ENCODE measurements around the gene NOP14.
"Not testable (repeated sequence)": the region's sequence is repeated elsewhere in the genome, so short reads cannot be mapped to it uniquely, and the experiment has no call there.

Gene NOP14

GRCh38 chr4:2963175-2963965 lies at the start of gene NOP14, which contains the start of gene GRK4:
Gene NOP14, minus strand, starts transcription at chr4:2963406. Its CDS starts 87 bp downstream, at chr4:2963319.
Gene GRK4, plus strand, starts transcription at chr4:2963571. Its CDS starts 500 bp downstream, at chr4:2964071.
- intact Hi-C loops (cut with DNase I) = loop anchor here (2.0 kb wide), 1 partner anchor 427 kb away; the partner anchor contains the start of gene FAM193A
- peak; percentile 94 to 99 (median 98) for DNase-seq

DNA sequence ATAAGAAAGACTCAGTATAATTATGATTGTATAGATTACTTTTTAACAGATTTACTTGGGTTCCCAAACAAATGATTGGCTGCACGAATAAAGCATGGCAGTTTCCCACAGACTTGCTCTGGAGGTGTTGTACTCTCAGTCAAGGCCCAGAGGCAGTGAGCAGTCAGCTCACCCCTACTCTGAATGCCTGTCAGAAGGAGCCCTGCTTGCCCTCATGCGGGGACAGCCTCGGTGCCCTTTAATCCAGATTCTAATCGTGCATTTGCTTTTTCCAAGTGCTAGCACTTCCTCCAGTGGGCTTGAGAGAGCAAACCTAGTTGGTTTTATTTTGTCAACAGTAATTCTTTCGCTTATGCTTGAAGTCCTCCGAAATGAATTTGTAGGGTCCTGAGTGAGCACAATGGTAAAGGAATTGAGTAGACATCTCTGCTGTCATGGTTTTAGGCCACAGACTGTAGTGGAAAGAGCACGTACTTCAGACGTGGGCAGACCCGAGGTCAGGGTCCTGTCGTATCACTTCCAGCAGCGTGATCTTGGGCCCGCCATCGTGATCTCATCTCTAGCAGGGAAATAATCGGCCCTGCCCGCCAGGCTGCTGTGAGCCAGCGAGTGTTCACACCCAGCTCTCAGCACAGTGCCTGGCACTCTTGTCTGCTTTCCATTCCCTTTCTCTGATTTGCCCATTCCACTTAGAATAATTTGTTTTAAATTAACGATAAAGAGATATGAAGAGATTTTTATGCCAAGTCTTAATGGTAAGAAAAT lies 48.4 kb upstream of the NOP14 start:
- no peak for DNase-seq
- intact Hi-C loops (cut with DNase I) = no loop called here

DNA sequence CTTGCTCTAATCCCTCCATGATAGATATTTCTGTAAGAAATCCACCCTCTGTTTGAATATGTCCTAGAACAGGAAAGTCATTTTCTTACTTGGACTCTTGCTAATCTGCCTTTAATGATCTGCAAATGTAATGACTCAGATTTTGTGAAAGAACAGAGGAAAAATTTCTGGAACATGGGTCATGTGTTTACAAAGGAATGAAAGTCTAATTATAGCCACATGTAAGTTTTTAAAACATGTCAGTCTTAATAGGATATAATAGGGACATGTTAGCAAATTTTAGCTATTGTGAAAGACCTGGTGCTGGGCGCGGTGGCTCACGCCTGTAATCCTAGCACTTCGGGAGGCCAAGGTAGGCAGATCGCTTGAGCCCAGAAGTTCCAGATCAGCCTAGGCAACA lies 47.8 kb upstream of the NOP14 start:
- intact Hi-C loops (cut with DNase I) = no loop called here
- DNase-seq = no peak

DNA sequence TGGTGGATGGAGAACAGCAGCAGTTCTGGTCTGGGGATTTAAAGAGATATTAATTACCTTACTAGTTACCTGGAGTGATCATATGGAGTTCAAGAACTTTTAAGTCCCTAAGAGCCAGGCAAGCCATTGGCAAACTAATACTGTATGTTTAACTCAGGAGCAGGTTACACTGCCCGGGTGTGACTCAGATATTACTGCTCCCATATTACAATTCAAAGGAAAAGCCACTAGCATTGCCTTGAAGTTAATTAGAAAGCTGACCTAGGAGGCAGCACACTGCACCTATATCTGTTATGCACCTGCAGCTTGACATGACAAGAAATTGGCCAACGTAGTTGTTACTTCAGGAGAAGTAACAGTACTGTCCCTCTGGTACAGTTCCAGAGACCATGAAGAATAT lies 47.4 kb upstream of the NOP14 start:
- DNase-seq = no peak
- intact Hi-C loops (cut with DNase I) = no loop called here

GRCh38 chr4:3009422-3009821 lies 46.2 kb upstream of the NOP14 start:
- DNase-seq = peak in 1 of 10 donors; percentile 16
- intact Hi-C loops (cut with DNase I) = no loop called here

- intact Hi-C loops (cut with DNase I) = no loop called here
- DNase-seq = no peak
Measured at GRCh38 chr4:3007724-3008123, 44.5 kb upstream of the NOP14 start.

- no peak for DNase-seq
- intact Hi-C loops (cut with DNase I) = no loop called here
Measured at GRCh38 chr4:2996415-2996814, 33.2 kb upstream of the NOP14 start.

DNA sequence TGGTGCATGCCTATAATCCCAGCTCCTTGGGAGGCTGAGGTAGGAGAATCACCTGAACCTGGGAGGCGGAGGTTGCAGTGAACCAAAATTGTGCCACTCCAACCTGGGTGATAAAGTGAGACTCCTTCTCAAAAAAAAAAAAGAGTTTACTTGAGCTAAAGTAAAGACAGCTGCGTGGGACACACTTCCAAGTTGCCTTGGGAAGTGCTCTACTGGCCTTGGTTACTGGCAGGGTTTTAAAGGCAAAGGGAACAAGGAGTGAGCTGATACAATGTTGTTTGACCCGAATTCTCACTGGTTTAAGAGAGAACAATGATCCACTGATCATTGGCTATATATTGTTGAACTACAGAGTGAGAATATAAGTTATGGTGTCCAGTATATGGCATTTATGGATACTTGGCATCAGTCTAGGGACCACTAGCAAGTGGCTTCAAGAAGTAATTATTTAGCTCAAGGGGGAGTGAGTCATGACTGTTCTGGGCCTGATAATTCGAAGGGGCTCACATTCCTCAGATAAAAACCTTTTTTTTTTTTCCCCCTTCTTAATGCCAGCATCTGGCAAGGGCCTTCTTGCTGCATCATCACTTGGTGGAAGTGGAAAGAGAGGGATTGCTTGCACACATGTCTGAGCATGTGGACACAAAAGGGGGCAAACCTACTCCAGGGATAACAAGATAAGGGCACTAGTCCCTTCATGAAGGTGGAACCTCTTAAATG lies 32.5 kb upstream of the NOP14 start:
- DNase-seq = no peak
- intact Hi-C loops (cut with DNase I) = no loop called here

DNA sequence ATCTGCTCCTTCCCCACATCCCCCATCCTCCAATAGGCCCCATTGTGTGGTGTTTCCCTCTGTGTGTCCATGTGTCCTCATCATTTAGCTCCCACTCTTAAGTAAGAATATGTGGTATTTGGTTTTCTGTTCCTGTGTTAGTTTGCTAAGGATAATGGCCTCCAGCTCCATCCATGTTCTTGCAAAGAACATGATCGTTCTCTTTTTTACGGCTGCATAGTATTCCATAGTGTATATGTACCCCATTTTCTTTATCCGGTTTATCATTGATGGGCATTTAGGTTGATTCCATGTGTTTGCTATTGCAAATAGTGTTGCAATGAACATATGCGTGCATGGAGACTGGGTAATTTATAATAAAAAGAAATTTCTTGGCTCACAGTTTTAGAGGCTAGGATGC lies 31.7 kb upstream of the NOP14 start:
- DNase-seq = no peak
- intact Hi-C loops (cut with DNase I) = no loop called here

GRCh38 chr4:2991243-2991642 lies 28.0 kb upstream of the NOP14 start:
- DNase-seq = no peak
- intact Hi-C loops (cut with DNase I) = no loop called here

- DNase-seq; intact Hi-C loops (cut with DNase I): not testable (repeated sequence)
Measured at GRCh38 chr4:2983715-2984114, 20.5 kb upstream of the NOP14 start.

DNA sequence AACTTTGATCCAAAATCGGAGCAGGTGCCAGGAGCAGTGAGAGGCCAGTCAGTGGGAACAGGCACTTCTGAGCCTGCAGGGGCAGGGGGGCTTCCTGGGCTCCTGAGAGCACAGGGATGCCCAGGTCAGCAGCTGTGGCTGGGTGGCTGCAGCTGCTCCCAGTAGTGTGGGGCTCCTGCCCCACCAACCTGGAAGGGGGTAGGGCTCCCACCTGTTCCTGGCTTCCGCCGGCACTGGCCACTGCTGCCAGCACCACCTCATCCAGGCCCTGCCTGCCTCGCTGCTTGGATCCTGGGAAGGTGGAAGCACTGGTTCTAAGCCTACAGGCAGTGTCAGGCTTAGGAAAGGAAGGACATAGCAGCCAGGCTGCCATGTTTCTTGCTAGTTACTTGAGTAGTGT lies 18.8 kb upstream of the NOP14 start:
- intact Hi-C loops (cut with DNase I) = no loop called here

GRCh38 chr4:2981256-2981819 lies 18.1 kb upstream of the NOP14 start:
- intact Hi-C loops (cut with DNase I) = no loop called here
- no peak for DNase-seq

More for the DNA sequence above, 18.8 kb upstream of the NOP14 start:
- no peak for DNase-seq

DNA sequence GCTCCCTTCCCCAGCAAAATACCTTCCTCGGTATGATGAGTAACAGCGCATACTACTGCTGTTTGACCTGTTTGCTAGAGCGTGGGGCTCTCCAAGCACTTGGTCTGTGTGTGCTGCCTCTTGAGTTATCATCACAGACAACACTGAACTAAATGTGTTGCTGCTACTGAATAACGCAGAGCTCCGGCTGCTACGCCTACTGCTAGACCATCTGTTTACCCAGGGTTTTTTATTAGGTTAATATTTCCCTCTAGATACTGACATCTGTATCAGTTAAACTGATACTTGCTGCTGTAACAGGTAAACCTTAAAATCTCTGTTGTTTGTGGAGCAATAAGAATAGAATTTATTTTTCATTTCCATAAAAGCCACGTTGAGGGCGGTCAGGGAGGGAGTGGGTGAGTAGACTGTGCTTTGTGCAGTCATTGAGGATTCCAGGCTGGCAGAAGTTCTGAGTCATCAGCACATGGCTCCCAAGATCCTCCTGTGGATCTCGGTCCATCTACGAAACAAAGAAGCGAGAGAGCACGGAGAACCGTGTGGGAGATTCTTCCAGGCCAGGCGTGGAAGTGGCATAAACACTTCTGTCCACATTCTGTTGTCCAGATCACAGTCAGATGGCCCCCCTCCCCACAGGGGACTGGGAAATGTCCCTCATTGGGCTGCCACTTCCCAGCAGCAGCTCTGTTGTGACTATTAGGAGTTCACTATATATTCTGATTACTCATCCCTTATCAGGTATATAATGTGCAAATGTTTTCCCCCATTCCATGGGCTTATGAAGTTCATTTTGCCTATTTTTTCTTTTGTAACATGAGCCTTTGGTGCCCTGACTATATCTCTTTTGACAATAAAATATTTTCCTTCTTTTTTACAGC lies 14.2 kb upstream of the NOP14 start:
- intact Hi-C loops (cut with DNase I) = no loop called here
- peak in 7 of 10 donors; percentile 19 to 90 (median 41) for DNase-seq

GRCh38 chr4:2971275-2971674 lies 8.1 kb upstream of the NOP14 start:
- intact Hi-C loops (cut with DNase I) = no loop called here
- no peak for DNase-seq

- no peak for DNase-seq
- intact Hi-C loops (cut with DNase I) = no loop called here
Measured at GRCh38 chr4:2968381-2968780, 5.2 kb upstream of the NOP14 start.

- DNase-seq = peak in 2 of 10 donors; percentile 54 to 83
- intact Hi-C loops (cut with DNase I) = no loop called here
Measured at GRCh38 chr4:2965262-2965661, 2.1 kb upstream of the NOP14 start.

GRCh38 chr4:2964706-2965258 lies 1.6 kb upstream of the NOP14 start:
- intact Hi-C loops (cut with DNase I) = no loop called here

GRCh38 chr4:2963966-2964471 lies 813 bp upstream of the NOP14 start:
- peak in 7 of 10 donors; percentile 42 to 94 (median 60) for DNase-seq
- intact Hi-C loops (cut with DNase I) = loop anchor here (2.0 kb wide), 1 partner anchor 427 kb away; the partner anchor contains the start of gene FAM193A

More at GRCh38 chr4:2964706-2965258, 1.6 kb upstream of the NOP14 start:
- no peak for DNase-seq

Data from posterior cingulate gyrus (tissue), 11 donors.